Esophagus squamous epithelium (tissue), 4 donors: ENCODE data around the gene PIK3R5.

Experiments used
- CTCF ChIP-seq, 6 experiments: fragments of 450-650 bp in 4 of 6; fragments of 200-600 bp in 2 of 6; sonication (generic) in 2 of 6; IDR thresholded peaks; one replicate each; pipeline ENCODE4 v1.5.1; 2016 to 2019; ENCODE audit warnings: antibody characterized with exemption in 6 of 6, mild to moderate bottlenecking in 4 of 6, moderate library complexity in 4 of 6
- POLR2A ChIP-seq, 4 donors: fragments of 450-650 bp; IDR thresholded peaks; one replicate each; pipeline ENCODE4 v1.6.1; 2017; ENCODE audit warnings: antibody characterized with exemption in 4 of 4, mild to moderate bottlenecking in 4 of 4, moderate library complexity in 3 of 4

GRCh38 chr17:9002227-9002605, 36.7 kb upstream of the PIK3R5 start:
- no peak for TF ChIP-seq CTCF (IDR thresholded peaks at IDR 0.05)
- no peak for TF ChIP-seq POLR2A (IDR thresholded peaks at IDR 0.05)
